GM23248 (cell line): ENCODE results near the gene C1QTNF1.

Source experiments
- EZH2 ChIP-seq: fragments of 200-600 bp; sonication (generic); IDR thresholded peaks from 2 replicates; pipeline ENCODE4 v1.6.1; 2018; ENCODE audit warnings: antibody characterized with exemption, mild to moderate bottlenecking; ENCODE audit not compliant: insufficient read depth, poor library complexity, severe bottlenecking
- EZH2phosphoT487 ChIP-seq: fragments of 200-600 bp; sonication (generic); IDR thresholded peaks from 2 replicates; pipeline ENCODE4 v1.6.1; 2018; ENCODE audit warnings: antibody characterized with exemption, moderate library complexity, mild to moderate bottlenecking, low read depth; ENCODE audit not compliant: insufficient read depth

DNA sequence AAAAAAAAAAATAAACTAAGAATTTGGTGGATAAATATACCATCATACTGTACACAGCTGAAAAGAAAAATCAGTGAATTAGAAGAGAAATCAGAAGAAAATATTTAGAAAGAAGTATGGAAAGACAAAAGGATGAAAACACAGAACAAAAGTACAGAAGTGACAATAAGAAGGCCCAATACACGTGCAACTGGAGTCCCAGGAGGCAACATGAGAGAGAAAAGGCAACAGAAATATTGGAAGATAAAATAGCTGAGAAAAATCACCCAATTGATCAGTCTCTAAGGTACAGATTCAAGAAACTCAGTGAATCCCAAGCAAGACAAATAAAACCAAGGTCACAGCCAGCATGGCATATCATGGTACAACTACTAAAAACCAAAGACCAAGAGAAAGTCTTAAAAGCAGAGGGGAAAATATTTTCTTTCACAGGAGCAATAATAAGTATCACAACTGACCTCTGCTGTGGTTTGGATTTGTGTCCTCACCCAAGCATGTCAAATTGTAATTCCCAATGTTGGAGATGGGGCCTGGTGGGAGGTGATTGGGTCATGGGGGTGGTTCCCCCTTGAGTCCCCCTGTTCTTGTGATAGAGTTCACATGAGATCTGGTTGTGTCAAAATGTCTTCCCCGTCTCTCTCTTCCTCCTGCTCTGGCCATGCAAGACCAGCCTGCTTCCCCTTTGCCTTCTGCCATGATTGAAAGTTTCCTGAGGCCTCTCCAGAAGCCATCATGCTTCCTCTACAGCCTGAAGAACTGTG is 30.4 kb downstream of the C1QTNF1 start:
- TF ChIP-seq EZH2phosphoT487 (no peak), EZH2 (no peak)
